ENCODE data around the gene TADA2B. TPM values are rescaled to one million over a fixed set of nuclear protein-coding genes. Genes with fewer than 3 reads are reported as not detected.
A peak's percentile ranks its signal among the peaks of the same experiment; 100 is the strongest.
"Not testable (repeated sequence)": the region's sequence is repeated elsewhere in the genome, so short reads cannot be mapped to it uniquely, and the experiment has no call there.

TADA2B gene
- total and polyA plus RNA-seq, 2 experiments from 2014 or later, result 3.6 to 11.4 TPM

GRCh38 chr4:7101692-7102515, 58.7 kb downstream of the TADA2B start:
- Histone ChIP-seq H3K27ac (ENCODE audit: low read depth) (no peak overlapping the region), H2AFZ (peak overlapping the region; percentile 99), H3K4me3 (peak overlapping the region; percentile 83), H3K9me2 (ENCODE audit: insufficient read depth) (no peaks in the 10 kb centered on the region), H3K79me2 (replicated peaks; ENCODE audit: insufficient read depth) (no peaks in the 10 kb centered on the region), H3K36me3 (ENCODE audit: insufficient read depth) (no peaks in the 10 kb centered on the region), H3K4me1 (ENCODE audit: insufficient read depth) (peaks cover 14% of the 10 kb centered on the region), H3F3A (replicated peaks; ENCODE audit: low read depth) (0 out of 2 replicates have a peak, but pooled peaks cover 3% of the 10 kb centered on the region), H3K4me2 (peak overlapping the region; percentile 92), H4K20me1 (replicated peaks; ENCODE audit: insufficient read depth) (0 out of 2 replicates have a peak, but pooled peaks cover 4% of the 10 kb centered on the region), H3K27me3 (ENCODE audit: insufficient read depth) (peaks cover 54% of the 10 kb centered on the region)
- DNase-seq (ENCODE audit: low spot score) (peak; percentile 90), ATAC-seq (peak; percentile 93)
- H3K4me3 Mint-ChIP-seq, result peak overlapping the region; percentile 85
- TF ChIP-seq CTCF (conservative IDR thresholded peaks at IDR 0.05; ENCODE audit: low read depth in 2 of 2) (peak; percentile 67 to 69), ZNF462 (CRISPR knock-in tag; IDR thresholded peaks at IDR 0.05) (no peak)
- H3K36me3 Mint-ChIP-seq (ENCODE audit: low read depth), result no peaks in the 10 kb centered on the region
- H3K27me3 Mint-ChIP-seq (ENCODE audit: insufficient read depth, low read depth, poor library complexity), result peaks cover 51% of the 10 kb centered on the region
- no peak overlapping the region for H3K27ac Mint-ChIP-seq
- no peaks in the 10 kb centered on the region; the same call in 2 of the 3 replicates for H3K9me3 Mint-ChIP-seq
- peaks cover 11% of the 10 kb centered on the region; the same call in 2 of the 3 replicates for H3K4me1 Mint-ChIP-seq

- not testable (repeated sequence) for H3K36me3 ChIP-seq (ENCODE audit: insufficient read depth); H3K27ac Mint-ChIP-seq; DNase-seq (ENCODE audit: low spot score); H3F3A ChIP-seq (replicated peaks; ENCODE audit: low read depth); H3K27ac ChIP-seq (ENCODE audit: low read depth); H3K36me3 Mint-ChIP-seq (ENCODE audit: low read depth); ATAC-seq; H3K9me3 Mint-ChIP-seq; H3K9me2 ChIP-seq (ENCODE audit: insufficient read depth); H3K79me2 ChIP-seq (replicated peaks; ENCODE audit: insufficient read depth); H4K20me1 ChIP-seq (replicated peaks; ENCODE audit: insufficient read depth)
- peak overlapping the region; percentile 92 for H3K4me2 ChIP-seq
- peak overlapping the region; percentile 99 for H2AFZ ChIP-seq
- peaks cover 14% of the 10 kb centered on the region for H3K4me1 ChIP-seq (ENCODE audit: insufficient read depth)
- peaks cover 11% of the 10 kb centered on the region; the same call in 2 of the 3 replicates for H3K4me1 Mint-ChIP-seq
- peaks cover 48% of the 10 kb centered on the region for H3K27me3 ChIP-seq (ENCODE audit: insufficient read depth)
- peaks cover 48% of the 10 kb centered on the region for H3K27me3 Mint-ChIP-seq (ENCODE audit: insufficient read depth, low read depth, poor library complexity)
- H3K4me3 Mint-ChIP-seq, result peak overlapping the region; percentile 85
- peak overlapping the region; percentile 83 for H3K4me3 ChIP-seq
These were observed 59.3 kb downstream of the TADA2B start for GRCh38 chr4:7102516-7102909.

Data from GM23338 (cell line).